ENCODE measurements around the gene AK5.

DNA sequence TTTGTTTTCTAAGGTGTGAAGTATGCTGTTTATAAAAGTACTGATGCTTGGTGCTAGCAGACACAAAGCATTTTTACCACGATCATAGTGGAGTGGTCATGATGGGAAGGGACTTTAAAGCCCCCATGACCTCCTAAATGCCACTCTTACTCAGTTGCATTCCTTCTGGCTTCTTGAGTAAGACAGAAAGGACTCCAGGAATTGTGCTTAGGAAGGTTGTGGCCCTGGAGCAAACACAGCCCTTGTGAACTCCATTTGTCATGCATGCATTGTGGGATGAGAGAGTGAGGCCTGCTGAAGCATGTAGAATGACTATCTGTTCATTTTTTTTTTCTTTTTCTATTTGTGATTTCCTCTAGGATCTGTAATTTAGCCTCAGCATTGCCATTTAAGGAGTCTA, 34.2 kb downstream of the AK5 start:
- TF ChIP-seq CTCF (IDR thresholded peaks at IDR 0.05) (no peak), POLR2A (IDR thresholded peaks at IDR 0.05) (no peak)
